HepG2 (cell line): ENCODE data around the gene RCOR1. TPM values are rescaled to one million over a fixed set of nuclear protein-coding genes. Genes with fewer than 3 reads are reported as not detected.

ENCODE experiments used
- ATAC-seq: fragments of 200-7000 bp; cut with Tn5 transposase; 3 replicates; pipeline ENCODE4 v1.9.1; 2020; ENCODE audit warnings: mild to moderate bottlenecking, moderate library complexity
- BruUV-seq: library from RNA; stranded (reverse); fragments of 400-500 nt; replicated peaks from 2 replicates; lab custom pipeline; 2021; lab: Mats Ljungman, UMichigan
- CTCF ChIA-PET: fragments of 300-600 bp; formaldehyde crosslinking; extraction: SDS; loops from one replicate; lab custom pipeline; 2021; ENCODE audit warnings: low total read pairs, inconsistent platforms, low intra/inter-chr PET ratio; lab: Yijun Ruan, JAX
- POLR2A ChIA-PET: fragments of 350-600 bp; sonication (Branson Sonifier 250); formaldehyde crosslinking; loops from one replicate; lab custom pipeline; 2020; ENCODE audit warnings: antibody characterized with exemption, inconsistent platforms; lab: Yijun Ruan, JAX
- DNase-seq: peaks from one replicate; pipeline ENCODE4 v3.0.0-alpha.2; 2015; ENCODE audit warnings: low spot score
- FAIRE-seq: peaks from 3 replicates; lab custom pipeline; 2011; peaks lifted over from hg19 to GRCh38; lab: Jason Lieb, UNC
- H2AFZ ChIP-seq: one replicate; pipeline ENCODE4 v1.6.1; 2011; ENCODE audit warnings: low read length, inconsistent platforms
- H3K27ac ChIP-seq: fragments of 300-600 bp; 3 replicates; pipeline ENCODE4 v1.8.0; 2011; ENCODE audit warnings: mixed run types, mild to moderate bottlenecking, mixed read lengths, low read length, inconsistent platforms; ENCODE audit not compliant: insufficient read depth; ENCODE audit errors: extremely low read length
- H3K27me3 ChIP-seq, 2 experiments: fragments of 200-600 bp in 1 of 2; 2 replicates in 1 of 2; 3 replicates in 1 of 2; pipeline versions ENCODE4 v1.6.0 to v1.8.0; 2011; ENCODE audit warnings: low read length in 2 of 2, mild to moderate bottlenecking in 2 of 2, moderate library complexity in 2 of 2, inconsistent platforms in 1 of 2; ENCODE audit not compliant: insufficient read depth in 2 of 2, control insufficient read depth in 1 of 2
- H3K36me3 ChIP-seq, 2 experiments: fragments of 200-600 bp in 1 of 2; replicated peaks in 1 of 2; 2 replicates in 1 of 2; 3 replicates in 1 of 2; pipeline versions ENCODE4 v1.5.1 to v1.8.0; 2011; ENCODE audit warnings: low read length in 2 of 2, inconsistent platforms in 1 of 2; ENCODE audit not compliant: insufficient read depth in 2 of 2, control insufficient read depth in 1 of 2
- H3K4me1 ChIP-seq: 2 replicates; pipeline ENCODE4 v1.5.1; 2012; ENCODE audit warnings: low read length, inconsistent platforms; ENCODE audit not compliant: insufficient read depth
- H3K4me2 ChIP-seq: 2 replicates; pipeline ENCODE4 v1.6.0; 2011; ENCODE audit warnings: low read depth, low read length, inconsistent platforms
- H3K4me3 ChIP-seq, 3 experiments: fragments of 200-600 bp in 1 of 3; sonication (generic), shearing (Covaris generic) in 1 of 3; replicated peaks in 1 of 3; 2 replicates each; pipeline ENCODE4 v1.5.1; 2011 to 2016; ENCODE audit warnings: low read length in 3 of 3, inconsistent platforms in 2 of 3, low read depth in 2 of 3, mild to moderate bottlenecking in 2 of 3, control low read depth in 1 of 3, mixed read lengths in 1 of 3; ENCODE audit not compliant: insufficient read depth in 1 of 3
- H3K79me2 ChIP-seq: one replicate; pipeline ENCODE4 v1.6.1; 2011; ENCODE audit warnings: low read length, inconsistent platforms; ENCODE audit not compliant: insufficient read depth
- H3K9ac ChIP-seq: 2 replicates; pipeline ENCODE4 v1.6.0; 2011; ENCODE audit warnings: mild to moderate bottlenecking, low read depth, low read length, inconsistent platforms; ENCODE audit not compliant: insufficient read depth
- H3K9me3 ChIP-seq: 2 replicates; pipeline ENCODE4 v1.5.1; 2012; ENCODE audit warnings: mild to moderate bottlenecking, low read length
- H4K20me1 ChIP-seq: 2 replicates; pipeline ENCODE4 v1.6.0; 2011; ENCODE audit warnings: inconsistent platforms, mild to moderate bottlenecking, low read length, moderate library complexity; ENCODE audit not compliant: insufficient read depth
- AGO2 ChIP-seq: fragments of 200-400 bp; formaldehyde crosslinking; optimal IDR thresholded peaks from 2 replicates; pipeline ENCODE3; 2017; ENCODE audit warnings: mild to moderate bottlenecking, low read depth, low read length, moderate library complexity
- RBM22 ChIP-seq: fragments of 200-400 bp; formaldehyde crosslinking; optimal IDR thresholded peaks from 2 replicates; pipeline ENCODE3; 2017; ENCODE audit warnings: mild to moderate bottlenecking, low read length, moderate library complexity
- ZNF44 ChIP-seq: sonication (generic); formaldehyde crosslinking; IDR thresholded peaks from 2 replicates; pipeline ENCODE4 v1.5.1; 2020; ENCODE audit warnings: mild to moderate bottlenecking, missing genetic modification reagents
- WGBS: methylation state at CpG from one replicate; pipeline ENCODE4 v1.1.6; 2017; ENCODE audit warnings: low lambda C conversion rate; 5-methylcytosine and 5-hydroxymethylcytosine counted together
- in situ Hi-C: cut with HindIII; loops from 2 replicates; pipeline ENCODE4 v1.10.0; 2017; ENCODE audit warnings: low pct_unique_long_range_greater_than_20kb; ENCODE audit not compliant: extremely low pct_ligation_motif_present
- intact Hi-C: fragments of 100-400 bp; cut with micrococcal nuclease; formaldehyde crosslinking; loops from one replicate; pipeline ENCODE4 v1.10.0; 2022; ENCODE audit not compliant: unreplicated experiment
- polyA plus RNA-seq, 8 experiments: library from polyadenylated mRNA; depleted of rRNA in 3 of 8; stranded (reverse) in 7 of 8; unstranded in 1 of 8; fragments of >200 nt; fragmentation: Illumina TruSeq in 4 of 8; extraction: Trizol in 4 of 8; gene quantifications; 2 replicates each; pipeline versions ENCODE4 v1.2.1 to v1.2.3, GENCODE V29; 2011 to 2016; ENCODE audit warnings: low read depth in 4 of 8, missing spikeins in 1 of 8, mixed read lengths in 1 of 8; ENCODE audit not compliant: insufficient read depth in 1 of 8
- total RNA-seq, 5 experiments: library from RNA; depleted of rRNA; stranded (reverse); fragments of >200 nt; fragmentation: Illumina TruSeq; extraction: Trizol; gene quantifications; 2 replicates each; pipeline ENCODE4 v1.2.3, GENCODE V29; 2016; ENCODE audit warnings: low read depth in 1 of 5
- TF ChIP-seq, protein P1 (sequence below): sonication (generic); formaldehyde crosslinking; IDR thresholded peaks from 2 replicates; pipeline ENCODE4 v1.8.1; 2022; ENCODE audit warnings: low read depth, mild to moderate bottlenecking, missing genetic modification reagents

RCOR1 gene
- total and polyA plus RNA-seq, 2 of the 13 experiments (the other 11 are each of a cell fraction or from before 2014, with no cell fraction given), result 10.2 to 11.1 TPM

- ChIA-PET POLR2A (no interaction called here), CTCF (no interaction called here)
- 97% methylated on average over 6 of the region's 14 CpGs for WGBS
- Histone ChIP-seq H3K4me2 (no peak overlapping the region), H4K20me1 (no peaks in the 10 kb centered on the region), H3K9me3 (no peaks in the 10 kb centered on the region), H3K4me1 (no peaks in the 10 kb centered on the region), H3K27me3 (no peaks in the 10 kb centered on the region), H3K4me3 (no peak overlapping the region), H3K27ac (no peak overlapping the region), H3K9ac (no peak overlapping the region), H2AFZ (no peak overlapping the region), H3K36me3 (peaks cover 0 to 3% of the 10 kb centered on the region in 2 experiments; a peak in 2 of 5 replicates), H3K79me2 (no peaks in the 10 kb centered on the region)
- FAIRE-seq (no peak), ATAC-seq (no peak), DNase-seq (no peak)
- in situ Hi-C loops (no loop called here), intact Hi-C loops (no loop called here)
- no TSS peak for BruUV-seq
- TF ChIP-seq ZNF44 (CRISPR knock-in tag) (no peak), AGO2 (peak; percentile 5)
Measured at GRCh38 chr14:102750376-102750775, 157.9 kb downstream of the RCOR1 start.

DNA sequence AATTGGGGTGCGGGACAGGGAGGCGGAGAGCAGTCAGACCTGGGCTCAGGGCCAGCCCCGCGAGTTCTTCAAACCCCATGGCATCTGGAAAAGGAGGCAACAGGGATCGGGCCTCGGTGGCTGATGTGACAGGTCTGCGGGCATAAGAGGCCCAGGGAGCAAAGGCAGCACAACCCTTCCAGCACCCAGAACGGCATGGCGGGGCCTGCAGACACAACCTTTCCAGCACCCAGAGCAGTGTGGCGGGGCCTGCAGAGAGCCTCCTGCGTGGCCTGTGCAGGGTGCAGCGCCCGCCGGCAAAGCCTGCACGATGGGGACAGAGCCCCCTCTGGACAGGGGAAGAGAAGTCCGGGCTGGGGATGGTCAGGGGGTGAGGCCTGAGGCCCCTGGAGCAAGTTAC, 158.6 kb downstream of the RCOR1 start:
- no peak overlapping the region for H3K4me2 ChIP-seq
- H3K27me3 ChIP-seq, result no peaks in the 10 kb centered on the region
- H3K79me2 ChIP-seq, result no peaks in the 10 kb centered on the region
- no TSS peak for BruUV-seq
- intact Hi-C loops (no loop called here), in situ Hi-C loops (no loop called here)
- H3K36me3 ChIP-seq, result peaks cover 0 to 3% of the 10 kb centered on the region in 2 experiments; a peak in 2 of 5 replicates
- ChIA-PET CTCF (no interaction called here), POLR2A (no interaction called here)
- TF ChIP-seq, protein P1, sequence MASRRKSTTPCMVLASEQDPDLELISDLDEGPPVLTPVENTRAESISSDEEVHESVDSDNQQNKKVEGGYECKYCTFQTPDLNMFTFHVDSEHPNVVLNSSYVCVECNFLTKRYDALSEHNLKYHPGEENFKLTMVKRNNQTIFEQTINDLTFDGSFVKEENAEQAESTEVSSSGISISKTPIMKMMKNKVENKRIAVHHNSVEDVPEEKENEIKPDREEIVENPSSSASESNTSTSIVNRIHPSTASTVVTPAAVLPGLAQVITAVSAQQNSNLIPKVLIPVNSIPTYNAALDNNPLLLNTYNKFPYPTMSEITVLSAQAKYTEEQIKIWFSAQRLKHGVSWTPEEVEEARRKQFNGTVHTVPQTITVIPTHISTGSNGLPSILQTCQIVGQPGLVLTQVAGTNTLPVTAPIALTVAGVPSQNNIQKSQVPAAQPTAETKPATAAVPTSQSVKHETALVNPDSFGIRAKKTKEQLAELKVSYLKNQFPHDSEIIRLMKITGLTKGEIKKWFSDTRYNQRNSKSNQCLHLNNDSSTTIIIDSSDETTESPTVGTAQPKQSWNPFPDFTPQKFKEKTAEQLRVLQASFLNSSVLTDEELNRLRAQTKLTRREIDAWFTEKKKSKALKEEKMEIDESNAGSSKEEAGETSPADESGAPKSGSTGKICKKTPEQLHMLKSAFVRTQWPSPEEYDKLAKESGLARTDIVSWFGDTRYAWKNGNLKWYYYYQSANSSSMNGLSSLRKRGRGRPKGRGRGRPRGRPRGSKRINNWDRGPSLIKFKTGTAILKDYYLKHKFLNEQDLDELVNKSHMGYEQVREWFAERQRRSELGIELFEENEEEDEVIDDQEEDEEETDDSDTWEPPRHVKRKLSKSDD (CRISPR knock-in tag), result no peak
- peak; percentile 26 for TF ChIP-seq RBM22
- no peak overlapping the region for H3K4me3 ChIP-seq
- H4K20me1 ChIP-seq, result no peaks in the 10 kb centered on the region
- H3K9me3 ChIP-seq, result no peaks in the 10 kb centered on the region
- H3K4me1 ChIP-seq, result no peaks in the 10 kb centered on the region
- no peak overlapping the region for H3K9ac ChIP-seq
- H2AFZ ChIP-seq, result no peak overlapping the region
- ATAC-seq (no peak), DNase-seq (no peak), FAIRE-seq (no peak)
- H3K27ac ChIP-seq, result no peak overlapping the region
- WGBS, result 92% methylated on average over 5 of the region's 16 CpGs
